Ascending aorta (tissue), 2 donors: ENCODE measurements around the gene PAQR5. TPM values are rescaled to one million over a fixed set of nuclear protein-coding genes. Genes with fewer than 3 reads are reported as not detected.

ENCODE experiments used
- DNase-seq, 2 donors: peaks; one replicate each; pipeline ENCODE4 v3.0.0-alpha.2; 2019; ENCODE audit warnings: low spot score in 2 of 2
- H3K27ac ChIP-seq, 2 donors: fragments of 200-600 bp; sonication (generic); one replicate each; pipeline ENCODE4 v1.5.1; 2016 to 2017; ENCODE audit warnings: mild to moderate bottlenecking in 1 of 2
- H3K27me3 ChIP-seq: fragments of 200-600 bp; sonication (generic); one replicate; pipeline ENCODE4 v1.5.1; 2017
- H3K36me3 ChIP-seq, 2 donors: fragments of 200-600 bp; sonication (generic); one replicate each; pipeline ENCODE4 v1.5.1; 2016
- H3K4me1 ChIP-seq, 2 donors: fragments of 200-600 bp; sonication (generic); one replicate each; pipeline ENCODE4 v1.5.1; 2016 to 2017; ENCODE audit warnings: mild to moderate bottlenecking in 1 of 2
- H3K4me3 ChIP-seq, 2 donors: fragments of 200-600 bp; sonication (generic); one replicate each; pipeline ENCODE4 v1.5.1; 2016 to 2017; ENCODE audit warnings: mild to moderate bottlenecking in 1 of 2
- H3K9me3 ChIP-seq, 2 donors: fragments of 200-600 bp; sonication (generic); one replicate each; pipeline ENCODE4 v1.5.1; 2016
- intact Hi-C: fragments of 100-400 bp; cut with DNase I; formaldehyde crosslinking; loops from one replicate; pipeline ENCODE4 v1.15.1; 2023
- total RNA-seq: library from RNA; depleted of rRNA; stranded (reverse); fragments of >200 nt; gene quantifications from one replicate; pipeline ENCODE4 v1.1.0, GENCODE V29; 2016
- TF ChIP-seq, protein P1 (sequence below), 3 experiments: fragments of 200-600 bp in 2 of 3; fragments of 450-650 bp in 1 of 3; sonication (generic) in 2 of 3; IDR thresholded peaks; one replicate each; pipeline ENCODE4 v1.5.1; 2016 to 2019; ENCODE audit warnings: antibody characterized with exemption in 3 of 3, mild to moderate bottlenecking in 1 of 3, moderate library complexity in 1 of 3

PAQR5 gene
- total RNA-seq, 1 donor from 2014 or later = 1.1 TPM

DNA sequence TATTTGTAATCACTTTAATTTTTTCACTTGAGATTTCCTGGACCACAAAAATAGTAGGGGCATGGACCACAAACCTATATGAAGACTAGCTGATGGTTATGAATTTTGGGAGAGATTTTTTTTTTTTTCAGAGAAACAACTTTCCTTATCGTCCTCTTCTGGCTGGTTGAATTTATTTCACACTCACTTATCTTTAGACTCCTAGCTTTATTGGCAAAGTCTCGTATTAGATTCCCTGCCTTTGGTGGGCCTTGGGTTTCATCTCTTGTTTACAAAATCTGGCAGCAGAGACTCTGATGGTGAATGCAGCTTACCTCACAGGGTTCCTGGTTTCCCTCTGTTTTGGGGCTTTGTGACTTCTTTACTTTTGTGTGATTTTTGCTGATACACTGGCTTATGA, 70.9 kb downstream of the PAQR5 start:
- Histone ChIP-seq H3K27ac (no peak overlapping the region), H3K27me3 (no peaks in the 10 kb centered on the region), H3K4me3 (no peak overlapping the region), H3K36me3 (no peaks in the 10 kb centered on the region), H3K9me3 (no peaks in the 10 kb centered on the region), H3K4me1 (no peaks in the 10 kb centered on the region)
- TF ChIP-seq, protein P1, sequence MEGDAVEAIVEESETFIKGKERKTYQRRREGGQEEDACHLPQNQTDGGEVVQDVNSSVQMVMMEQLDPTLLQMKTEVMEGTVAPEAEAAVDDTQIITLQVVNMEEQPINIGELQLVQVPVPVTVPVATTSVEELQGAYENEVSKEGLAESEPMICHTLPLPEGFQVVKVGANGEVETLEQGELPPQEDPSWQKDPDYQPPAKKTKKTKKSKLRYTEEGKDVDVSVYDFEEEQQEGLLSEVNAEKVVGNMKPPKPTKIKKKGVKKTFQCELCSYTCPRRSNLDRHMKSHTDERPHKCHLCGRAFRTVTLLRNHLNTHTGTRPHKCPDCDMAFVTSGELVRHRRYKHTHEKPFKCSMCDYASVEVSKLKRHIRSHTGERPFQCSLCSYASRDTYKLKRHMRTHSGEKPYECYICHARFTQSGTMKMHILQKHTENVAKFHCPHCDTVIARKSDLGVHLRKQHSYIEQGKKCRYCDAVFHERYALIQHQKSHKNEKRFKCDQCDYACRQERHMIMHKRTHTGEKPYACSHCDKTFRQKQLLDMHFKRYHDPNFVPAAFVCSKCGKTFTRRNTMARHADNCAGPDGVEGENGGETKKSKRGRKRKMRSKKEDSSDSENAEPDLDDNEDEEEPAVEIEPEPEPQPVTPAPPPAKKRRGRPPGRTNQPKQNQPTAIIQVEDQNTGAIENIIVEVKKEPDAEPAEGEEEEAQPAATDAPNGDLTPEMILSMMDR (IDR thresholded peaks at IDR 0.05) = no peak
- intact Hi-C loops = no loop called here
- DNase-seq = no peak

DNA sequence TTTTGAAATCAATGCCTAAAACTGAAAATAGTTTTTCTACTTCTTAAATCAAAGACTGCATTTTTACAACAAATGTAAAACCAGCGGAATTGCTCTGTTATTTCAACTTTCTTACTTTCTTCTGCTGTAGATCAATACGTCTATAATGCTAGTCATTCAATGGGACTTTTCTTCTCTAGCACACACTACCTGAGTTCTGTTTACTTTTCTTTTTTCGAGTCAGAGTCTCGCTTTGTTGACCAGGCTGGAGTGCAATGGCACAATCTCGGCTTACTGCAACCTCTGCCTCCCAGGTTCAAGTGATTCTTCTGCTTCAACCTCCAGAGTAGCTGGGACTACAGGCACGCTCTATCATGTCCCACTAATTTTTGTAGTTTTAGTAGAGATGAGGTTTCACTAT, 74.7 kb downstream of the PAQR5 start:
- Histone ChIP-seq H3K27ac (no peak overlapping the region), H3K9me3 (no peaks in the 10 kb centered on the region), H3K4me1 (no peaks in the 10 kb centered on the region), H3K36me3 (no peaks in the 10 kb centered on the region), H3K27me3 (no peaks in the 10 kb centered on the region), H3K4me3 (no peak overlapping the region)
- DNase-seq = peak in 1 of 2 donors; percentile 2
- TF ChIP-seq, protein P1 (IDR thresholded peaks at IDR 0.05) = no peak
- intact Hi-C loops = no loop called here

DNA sequence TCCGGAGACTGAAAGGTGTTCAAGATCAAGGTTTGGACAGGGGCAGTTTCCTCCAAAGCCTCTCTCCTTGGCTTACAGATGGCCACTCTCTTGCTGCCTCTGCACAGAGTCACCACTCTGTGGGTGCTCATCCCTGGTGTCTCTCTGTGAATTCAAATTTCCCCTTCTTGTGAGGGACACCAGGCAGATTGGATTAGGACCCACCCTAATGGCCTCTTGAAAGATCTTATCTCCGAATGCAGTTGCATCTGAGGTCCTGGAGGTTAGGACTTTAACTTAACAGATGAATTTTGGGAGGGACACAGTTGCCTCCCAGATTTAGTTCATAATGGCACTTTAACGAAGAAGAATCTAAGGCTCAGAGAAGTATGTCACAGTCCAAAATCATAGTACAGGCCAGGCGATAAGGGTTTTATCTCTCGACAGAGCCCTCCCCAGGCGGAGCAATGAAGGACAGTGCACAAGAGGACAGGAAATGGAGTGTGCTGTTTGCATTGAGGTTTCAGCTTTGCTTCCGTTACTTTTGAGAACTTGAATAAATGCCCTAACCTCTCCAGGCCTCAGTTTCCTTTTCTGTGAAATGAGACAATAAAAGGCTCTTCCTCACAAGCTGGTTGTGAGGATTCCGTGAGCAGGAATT, 76.6 kb downstream of the PAQR5 start:
- TF ChIP-seq, protein P1 (IDR thresholded peaks at IDR 0.05) = no peak
- no peaks in the 10 kb centered on the region for H3K4me1 ChIP-seq
- intact Hi-C loops = no loop called here
- no peak for DNase-seq
- no peaks in the 10 kb centered on the region for H3K9me3 ChIP-seq
- no peaks in the 10 kb centered on the region for H3K27me3 ChIP-seq
- no peaks in the 10 kb centered on the region for H3K36me3 ChIP-seq
- H3K4me3 ChIP-seq = no peak overlapping the region
- H3K27ac ChIP-seq = no peak overlapping the region

DNA sequence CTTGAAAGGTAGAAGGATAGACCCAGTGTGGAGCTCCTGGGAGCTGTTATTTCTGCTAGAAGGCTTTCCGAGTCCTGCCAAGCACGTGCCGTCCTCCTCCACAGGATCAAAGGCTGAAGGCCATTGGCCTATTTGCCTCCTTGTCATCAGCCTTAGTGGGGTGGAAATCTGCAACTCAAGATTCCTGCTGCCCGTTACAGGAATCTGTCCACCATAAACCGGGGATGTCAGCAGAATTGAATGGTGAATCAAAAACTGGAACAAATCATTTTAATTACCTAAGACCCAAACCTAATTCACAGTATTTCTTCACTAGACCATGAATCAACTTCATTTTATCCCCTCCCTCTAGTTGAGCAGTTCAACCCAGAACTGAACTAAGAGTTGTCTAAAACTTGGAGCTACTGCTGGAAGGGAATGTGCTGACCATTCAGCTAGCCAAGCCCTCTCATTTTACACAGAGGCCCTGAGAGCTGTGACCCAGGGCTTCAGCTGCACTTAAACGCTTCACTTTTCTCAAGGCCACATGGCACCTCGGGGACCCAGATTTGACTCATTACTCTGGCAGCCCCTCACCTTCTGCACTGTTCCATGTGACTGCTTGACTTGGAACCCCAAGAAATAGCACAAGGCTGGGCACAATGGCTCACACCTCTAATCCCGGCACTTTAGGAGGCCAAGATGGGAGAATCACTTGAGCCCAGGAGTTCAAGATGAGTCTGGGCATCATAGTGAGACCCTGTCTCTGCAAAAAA, 78.7 kb downstream of the PAQR5 start:
- TF ChIP-seq, protein P1 (IDR thresholded peaks at IDR 0.05) = no peak
- intact Hi-C loops = no loop called here
- DNase-seq = no peak
- no peaks in the 10 kb centered on the region for H3K9me3 ChIP-seq
- no peaks in the 10 kb centered on the region for H3K27me3 ChIP-seq
- H3K27ac ChIP-seq = no peak overlapping the region
- no peaks in the 10 kb centered on the region for H3K4me1 ChIP-seq
- no peaks in the 10 kb centered on the region for H3K36me3 ChIP-seq
- H3K4me3 ChIP-seq = no peak overlapping the region

DNA sequence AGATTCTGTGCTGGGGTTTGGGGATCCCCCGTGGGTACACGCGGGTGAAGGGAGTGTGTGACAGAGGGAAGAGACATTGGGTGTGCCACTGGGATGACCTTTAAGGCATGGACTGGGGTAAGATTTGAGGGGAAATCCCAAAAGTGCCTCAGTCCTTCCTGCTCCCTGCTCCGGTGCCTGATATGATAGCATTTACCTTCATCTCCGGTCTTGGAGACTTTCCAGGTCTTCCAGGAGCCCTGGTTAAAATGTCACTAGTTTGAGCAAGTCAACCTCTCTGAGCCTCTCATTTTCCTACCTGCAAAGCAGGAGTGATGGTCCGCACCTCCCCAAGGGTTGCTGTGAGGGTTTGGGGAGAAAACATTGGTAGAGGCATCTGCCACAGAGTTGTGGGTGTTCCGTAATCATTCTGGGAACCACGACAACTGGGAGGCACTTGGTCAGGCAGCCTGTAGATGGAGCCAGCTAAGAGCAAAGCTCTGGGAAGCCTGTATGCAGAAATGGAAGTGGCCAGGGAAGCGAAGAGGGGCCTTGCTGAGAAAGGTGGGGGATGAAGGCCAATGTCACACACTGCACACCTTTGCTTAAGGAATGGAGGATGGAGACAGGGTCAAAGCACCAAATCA, 81.5 kb downstream of the PAQR5 start:
- no peak overlapping the region for H3K27ac ChIP-seq
- no peak for DNase-seq
- intact Hi-C loops = no loop called here
- no peaks in the 10 kb centered on the region for H3K9me3 ChIP-seq
- no peaks in the 10 kb centered on the region for H3K27me3 ChIP-seq
- TF ChIP-seq, protein P1 (IDR thresholded peaks at IDR 0.05) = no peak
- H3K36me3 ChIP-seq = no peaks in the 10 kb centered on the region
- H3K4me3 ChIP-seq = no peak overlapping the region
- H3K4me1 ChIP-seq = no peaks in the 10 kb centered on the region
